ENCODE measurements around the gene HAP1. TPM values are rescaled to one million over a fixed set of nuclear protein-coding genes. Genes with fewer than 3 reads are reported as not detected.
A peak's percentile ranks its signal among the peaks of the same experiment; 100 is the strongest.

The HAP1 gene
- total and polyA plus RNA-seq, 8 donors, result 0.31 to 0.85 (median 0.49) TPM; not detected in 4

GRCh38 chr17:41738077-41738800, 3.8 kb upstream of the HAP1 start:
- WGBS, 5 donors, result 27 to 53% (median 33%) methylated on average over 5 to 10 of the region's 10 CpGs
- Histone ChIP-seq H3K27me3 (peaks cover 17 to 47% (median 40%) of the 10 kb centered on the region in 3 donors), H3K4me3 (no peak overlapping the region), H3K4me1 (peaks cover 15 to 28% (median 22%) of the 10 kb centered on the region in 4 donors), H3K9me3 (no peaks in the 10 kb centered on the region), H3K27ac (no peak overlapping the region), H3K36me3 (no peaks in the 10 kb centered on the region)
- intact Hi-C loops (cut with DNase I; ENCODE audit: low total_unique reads), result loop anchor here (5.0 kb wide), 1 partner anchor 64 kb away; no protein-coding TSS in a partner anchor
- DNase-seq, result peak; percentile 90 to 94
- TF ChIP-seq POLR2A (IDR thresholded peaks at IDR 0.05), result no peak
- peak in 5 of 7 experiments; percentile 96 to 99 (median 97) for TF ChIP-seq CTCF (IDR thresholded peaks at IDR 0.05)
- TF ChIP-seq EP300 (IDR thresholded peaks at IDR 0.05), result no peak
- peak in 1 of 3 donors; percentile 83 for TF ChIP-seq POLR2AphosphoS5 (IDR thresholded peaks at IDR 0.05)

- Histone ChIP-seq H3K4me1 (peaks cover 15 to 28% (median 22%) of the 10 kb centered on the region in 4 donors), H3K9me3 (no peaks in the 10 kb centered on the region), H3K27me3 (peaks cover 17 to 53% (median 45%) of the 10 kb centered on the region in 3 donors), H3K27ac (no peak overlapping the region), H3K4me3 (no peak overlapping the region), H3K36me3 (no peaks in the 10 kb centered on the region)
- intact Hi-C loops (cut with DNase I; ENCODE audit: low total_unique reads), result loop anchor here (5.0 kb wide), 1 partner anchor 65 kb away; no protein-coding TSS in a partner anchor
- 34 to 47% (median 44%) methylated on average over 4 to 5 of the region's 5 CpGs for WGBS, 5 donors
- DNase-seq, result no peak
- TF ChIP-seq POLR2A (IDR thresholded peaks at IDR 0.05) (no peak), POLR2AphosphoS5 (IDR thresholded peaks at IDR 0.05) (no peak), CTCF (IDR thresholded peaks at IDR 0.05) (no peak), EP300 (IDR thresholded peaks at IDR 0.05) (no peak)
Measured at GRCh38 chr17:41737680-41738023, 3.2 kb upstream of the HAP1 start.

- Histone ChIP-seq H3K27ac (no peak overlapping the region), H3K4me3 (no peak overlapping the region), H3K36me3 (no peaks in the 10 kb centered on the region), H3K9me3 (no peaks in the 10 kb centered on the region), H3K4me1 (peaks cover 15 to 28% (median 22%) of the 10 kb centered on the region in 4 donors), H3K27me3 (peaks cover 17 to 58% (median 47%) of the 10 kb centered on the region in 3 donors)
- 70 to 76% (median 75%) methylated on average over 17 of the region's 17 CpGs for WGBS, 5 donors
- intact Hi-C loops (cut with DNase I; ENCODE audit: low total_unique reads), result loop anchor here (5.0 kb wide), 1 partner anchor 65 kb away; no protein-coding TSS in a partner anchor
- no peak for DNase-seq
- no peak for TF ChIP-seq CTCF (IDR thresholded peaks at IDR 0.05)
Measured at GRCh38 chr17:41736983-41737679, 2.7 kb upstream of the HAP1 start.

GRCh38 chr17:41735744-41736143, 1.3 kb upstream of the HAP1 start:
- no peak for DNase-seq
- Histone ChIP-seq H3K4me3 (no peak overlapping the region), H3K27ac (no peak overlapping the region), H3K27me3 (peaks cover 17 to 72% (median 54%) of the 10 kb centered on the region in 3 donors), H3K9me3 (no peaks in the 10 kb centered on the region), H3K4me1 (peaks cover 15 to 28% (median 22%) of the 10 kb centered on the region in 4 donors), H3K36me3 (no peaks in the 10 kb centered on the region)
- TF ChIP-seq POLR2AphosphoS5 (IDR thresholded peaks at IDR 0.05) (no peak), EP300 (IDR thresholded peaks at IDR 0.05) (no peak), CTCF (IDR thresholded peaks at IDR 0.05) (no peak), POLR2A (IDR thresholded peaks at IDR 0.05) (no peak)
- WGBS, 5 donors, result 77 to 85% (median 84%) methylated on average over 4 of the region's 4 CpGs
- intact Hi-C loops (cut with DNase I; ENCODE audit: low total_unique reads), result loop anchor here (5.0 kb wide), 1 partner anchor 67 kb away; no protein-coding TSS in a partner anchor

Measured in stomach (tissue), 9 donors.